Fibroblast of villous mesenchyme (primary cell): ENCODE results near the gene CCR6. TPM values are rescaled to one million over a fixed set of nuclear protein-coding genes. Genes with fewer than 3 reads are reported as not detected.
"Not testable (repeated sequence)": the region's sequence is repeated elsewhere in the genome, so short reads cannot be mapped to it uniquely, and the experiment has no call there.

Experiments used
- DNase-seq: peaks from one replicate; pipeline ENCODE4 v3.0.0-alpha.2; 2010; ENCODE audit warnings: low read depth
- H3K4me3 ChIP-seq: 2 replicates; pipeline ENCODE4 v1.5.1; 2011; ENCODE audit warnings: low read depth, mild to moderate bottlenecking, low read length
- CTCF ChIP-seq: IDR thresholded peaks from 2 replicates; pipeline ENCODE4 v1.5.1; 2012; ENCODE audit warnings: low read depth, mild to moderate bottlenecking, low read length; ENCODE audit not compliant: insufficient read depth
- total RNA-seq: library from RNA; depleted of rRNA; stranded (reverse); fragments of >200 nt; gene quantifications from 2 replicates; pipeline ENCODE4 v1.2.3, GENCODE V29; 2012

Gene CCR6
- total RNA-seq = under 0.01 TPM in 1 of 2 replicates, not detected in the other

GRCh38 chr6:167122827-167123657 lies at the start of gene CCR6:
Gene CCR6 (plus strand): TSS chr6:167123096. CDS start chr6:167136135, 13,039 bp downstream.
- no peak for DNase-seq
- no peak within 1 kb of the TSS for H3K4me3 ChIP-seq
- no peak for TF ChIP-seq CTCF

DNA sequence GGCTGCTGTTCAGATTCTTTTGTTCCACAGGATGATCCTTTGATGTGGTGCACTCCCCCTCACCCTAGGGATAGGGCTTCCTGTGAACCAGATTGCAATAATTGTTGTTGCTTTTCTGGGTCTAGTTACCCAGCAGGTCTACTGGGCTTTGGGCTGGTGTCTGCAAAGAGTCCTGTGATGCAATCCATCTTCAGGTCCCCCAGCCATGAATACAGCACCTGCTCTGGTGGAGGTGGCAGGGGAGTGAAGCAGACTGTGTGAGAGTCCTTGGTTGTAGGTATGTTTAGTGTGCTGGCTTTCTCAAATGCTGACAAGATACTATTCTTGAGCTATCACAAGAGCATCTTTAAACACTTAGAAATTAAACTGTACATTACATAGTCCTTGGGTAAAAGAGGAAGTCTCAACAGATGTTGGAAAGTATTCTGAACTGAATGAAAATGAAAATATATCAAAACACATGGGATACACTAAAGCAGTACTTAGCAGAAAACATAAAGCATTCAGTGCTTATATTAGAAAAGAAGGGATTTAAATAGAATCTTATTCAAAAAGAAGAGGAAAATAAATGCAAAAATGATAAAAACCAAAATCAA lies 49.1 kb upstream of the CCR6 start:
- no peak for TF ChIP-seq CTCF
- DNase-seq = no peak
- no peak overlapping the region for H3K4me3 ChIP-seq

GRCh38 chr6:167077241-167077932 lies 45.5 kb upstream of the CCR6 start:
- no peak for TF ChIP-seq CTCF
- DNase-seq = no peak
- no peak overlapping the region for H3K4me3 ChIP-seq

- no peak overlapping the region for H3K4me3 ChIP-seq
- TF ChIP-seq CTCF = no peak
- no peak for DNase-seq
These were observed 44.2 kb upstream of the CCR6 start for GRCh38 chr6:167078745-167079144.

DNA sequence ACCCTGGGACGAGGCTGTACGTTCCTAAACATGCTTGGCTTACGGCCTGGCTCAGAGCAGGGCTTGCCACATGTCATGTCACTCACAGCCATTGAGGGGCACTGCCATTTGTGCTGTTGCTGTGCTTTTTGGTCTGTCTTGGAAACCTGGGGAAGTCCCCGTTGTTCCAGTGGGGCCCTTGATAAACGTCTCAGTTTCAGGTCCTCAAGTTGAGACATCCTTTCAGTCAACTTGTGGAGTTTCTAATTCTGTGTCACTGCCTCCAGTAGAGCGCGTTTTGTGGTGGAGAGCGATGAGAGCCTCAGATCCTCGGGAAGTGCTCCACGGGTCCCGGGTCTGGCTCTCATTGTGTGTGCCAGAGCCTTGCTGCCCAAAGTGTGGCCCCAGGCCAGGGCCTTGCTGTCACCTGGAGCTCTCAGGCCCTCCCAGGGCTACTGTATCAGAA lies 43.0 kb upstream of the CCR6 start:
- DNase-seq = no peak
- no peak overlapping the region for H3K4me3 ChIP-seq
- TF ChIP-seq CTCF = no peak

GRCh38 chr6:167087857-167088354 lies 35.0 kb upstream of the CCR6 start:
- no peak overlapping the region for H3K4me3 ChIP-seq
- no peak for DNase-seq
- no peak for TF ChIP-seq CTCF

DNA sequence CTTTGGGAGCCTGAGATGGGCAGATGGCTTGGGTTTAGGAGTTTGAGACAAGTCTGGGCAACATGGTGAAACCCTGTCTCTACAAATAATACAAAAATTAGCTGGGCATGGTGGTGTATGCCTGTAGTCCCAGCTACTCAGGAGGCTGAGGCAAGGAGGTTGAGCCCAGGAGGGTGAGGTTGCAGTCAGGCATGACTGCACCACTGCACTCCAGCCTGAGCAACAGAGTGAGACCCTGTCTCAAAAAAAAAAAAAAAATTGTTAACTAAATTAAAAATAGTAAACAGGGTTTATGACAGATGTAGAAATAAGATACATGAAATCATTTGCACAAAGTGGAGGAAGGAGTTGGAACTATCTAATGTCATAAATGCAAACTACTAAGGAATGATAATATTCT lies 34.2 kb upstream of the CCR6 start:
- not testable (repeated sequence) for DNase-seq, H3K4me3 ChIP-seq
